HG02885 (cell line): Measurements from ENCODE around the gene CHD9NB.
"Not testable (repeated sequence)": the region's sequence is repeated elsewhere in the genome, so short reads cannot be mapped to it uniquely, and the experiment has no call there.

Source experiments
- ATAC-seq: cut with Tn5 transposase; IDR thresholded peaks from one replicate; pipeline ENCODE4 v1.9.1; 2021; ENCODE audit warnings: mild to moderate bottlenecking; ENCODE audit not compliant: unreplicated experiment, poor library complexity

The CHD9NB gene

GRCh38 chr16:53084746-53085334 lies 32.1 kb upstream of the CHD9NB start:
- ATAC-seq: no peak

DNA sequence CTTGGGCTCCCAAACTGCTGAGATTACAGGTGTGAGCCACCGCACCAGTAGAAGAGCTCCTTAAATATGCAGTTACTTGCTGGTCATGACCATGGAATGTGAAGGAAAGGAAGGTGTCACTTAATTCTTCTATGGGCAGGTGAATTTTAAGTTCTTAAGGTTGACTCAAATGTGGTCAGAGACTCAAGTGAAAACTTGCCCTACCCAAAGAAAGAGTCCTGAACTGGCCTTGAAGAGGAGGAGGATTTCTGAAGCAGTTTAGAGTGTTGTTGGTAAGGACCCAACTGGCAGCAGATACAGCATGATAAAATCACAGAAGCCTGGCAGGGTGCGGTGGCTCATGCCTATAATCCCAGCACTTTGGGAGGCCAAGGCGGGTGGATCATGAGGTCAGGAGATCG lies 31.4 kb upstream of the CHD9NB start:
- ATAC-seq: no peak

GRCh38 chr16:53083119-53083518 lies 30.4 kb upstream of the CHD9NB start:
- no peak for ATAC-seq

DNA sequence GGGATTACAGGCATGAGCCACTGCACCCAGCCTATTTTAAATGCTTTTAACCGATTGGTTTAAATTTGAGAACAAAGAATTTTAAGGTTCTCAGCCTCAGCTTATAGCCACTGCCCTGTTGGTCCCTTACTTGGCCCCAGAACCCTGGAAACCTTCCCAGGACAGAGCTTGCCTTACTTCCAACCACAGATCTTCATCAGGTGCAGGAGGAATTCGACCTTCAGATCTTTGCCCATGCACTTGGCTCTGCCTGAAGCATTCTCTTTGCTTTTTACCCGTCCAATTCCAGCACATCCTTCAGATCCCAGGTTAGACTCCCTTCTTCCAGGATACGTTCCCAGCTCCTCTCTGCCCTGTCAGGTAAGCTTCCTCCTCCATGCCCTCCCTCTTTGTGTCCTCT lies 29.8 kb upstream of the CHD9NB start:
- ATAC-seq: no peak

GRCh38 chr16:53081686-53082407 lies 29.1 kb upstream of the CHD9NB start:
- no peak for ATAC-seq

GRCh38 chr16:53081032-53081424 lies 28.3 kb upstream of the CHD9NB start:
- ATAC-seq: no peak

- ATAC-seq: no peak
Observed at GRCh38 chr16:53080345-53081031, 27.8 kb upstream of the CHD9NB start.

DNA sequence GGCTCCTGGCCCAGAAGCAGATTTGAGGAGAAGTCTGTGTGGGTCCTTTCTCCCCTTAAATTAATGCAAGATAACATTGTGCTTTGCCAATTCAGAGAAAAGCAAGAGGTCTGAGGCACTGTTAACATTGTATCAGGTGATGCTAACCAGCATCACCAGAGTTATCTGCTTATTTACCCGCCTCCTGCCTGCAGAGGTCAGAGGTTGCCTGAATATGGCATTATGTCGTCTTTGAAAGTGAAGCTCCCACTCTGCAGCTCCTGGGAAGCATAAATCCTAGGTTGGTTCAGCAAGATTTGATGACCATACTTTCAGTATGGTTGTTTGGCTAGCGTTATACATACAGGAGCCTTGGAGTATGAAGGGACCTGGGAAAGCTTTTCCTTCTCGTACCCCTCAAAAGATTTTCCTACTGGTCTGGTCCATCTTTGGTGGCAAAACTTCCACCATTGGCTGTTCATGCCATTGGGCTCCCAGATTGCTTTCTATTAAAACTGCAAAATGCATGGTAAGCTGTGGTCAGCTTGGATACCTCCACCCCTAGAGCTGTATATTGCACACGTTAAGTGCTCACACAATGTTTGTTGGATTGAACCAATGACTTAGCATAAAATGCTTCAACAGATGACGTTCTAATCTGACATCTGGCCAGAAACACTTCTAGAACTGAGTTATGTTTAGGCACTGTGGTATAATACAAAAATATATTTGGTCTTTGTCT lies 26.2 kb upstream of the CHD9NB start:
- no peak for ATAC-seq

GRCh38 chr16:53078247-53078646 lies 25.6 kb upstream of the CHD9NB start:
- no peak for ATAC-seq

- not testable (repeated sequence) for ATAC-seq
Observed at GRCh38 chr16:53075461-53075860, 22.8 kb upstream of the CHD9NB start.

GRCh38 chr16:53074296-53074695 lies 21.6 kb upstream of the CHD9NB start:
- ATAC-seq: not testable (repeated sequence)

DNA sequence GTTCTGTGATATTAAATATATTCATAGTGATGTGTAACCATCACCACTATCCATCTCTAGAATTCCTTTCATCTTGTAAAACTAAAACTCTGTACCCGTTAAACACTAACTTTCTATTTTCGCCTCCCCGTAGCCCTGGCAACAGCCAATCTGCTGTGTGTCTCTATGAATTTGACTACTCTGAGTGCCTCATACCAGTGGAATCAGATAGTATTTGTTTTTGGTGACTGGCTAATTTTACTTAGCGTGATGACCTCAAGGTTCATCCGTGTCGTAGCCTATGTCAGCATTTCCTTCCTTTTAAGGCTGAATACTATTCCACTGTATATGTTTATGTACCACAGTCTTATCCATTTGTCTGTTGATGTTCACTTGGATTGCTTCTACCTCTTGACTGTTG lies 20.3 kb upstream of the CHD9NB start:
- no peak for ATAC-seq

DNA sequence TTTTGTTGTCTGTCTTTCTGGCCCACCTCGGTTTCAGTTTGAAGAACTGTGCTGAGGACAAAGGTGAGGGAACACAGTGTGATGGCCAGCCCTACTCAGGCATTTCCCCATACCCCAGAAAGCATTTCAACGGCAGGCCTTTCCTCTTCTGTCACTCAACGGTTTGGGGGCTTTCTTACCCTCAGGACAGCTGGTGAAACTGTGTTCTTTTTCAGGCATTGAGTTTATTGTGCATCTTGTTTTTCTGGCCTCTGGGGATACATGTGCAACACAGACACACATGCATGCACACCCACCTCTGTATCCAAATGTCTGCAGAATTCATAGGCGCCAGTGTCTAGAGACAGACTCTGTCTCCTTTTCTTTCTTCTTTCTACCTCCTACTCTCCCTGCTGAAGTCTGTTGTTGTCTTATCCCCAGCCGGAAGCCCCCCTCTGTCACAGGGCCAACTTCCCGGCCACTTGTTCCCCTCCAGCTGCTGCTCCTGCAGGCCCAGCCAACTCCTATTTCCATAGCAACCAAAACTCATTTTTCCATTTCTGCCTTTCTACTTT lies 19.1 kb upstream of the CHD9NB start:
- ATAC-seq: peak; percentile 64

GRCh38 chr16:53069772-53070171 lies 17.1 kb upstream of the CHD9NB start:
- ATAC-seq: no peak

DNA sequence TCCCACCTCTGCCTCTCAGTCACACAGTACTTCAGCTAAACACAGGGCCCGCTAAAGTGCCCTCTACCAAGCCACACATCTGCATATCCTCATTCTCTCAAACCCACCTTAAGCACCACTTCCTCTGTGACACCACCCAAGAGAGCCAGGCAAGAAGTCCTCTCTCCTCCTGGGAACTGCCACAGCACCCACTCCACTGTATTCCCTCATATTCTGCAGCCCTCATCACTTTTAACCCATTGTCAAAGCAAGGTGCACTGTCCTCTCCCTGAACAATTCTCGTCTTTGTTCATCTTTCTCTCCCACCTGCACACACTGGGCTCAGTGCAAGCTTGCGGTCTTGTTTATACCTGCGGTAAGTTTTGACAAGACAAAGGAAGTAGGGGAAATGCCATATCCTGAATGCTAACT lies 15.7 kb upstream of the CHD9NB start:
- ATAC-seq: peak; percentile 58

DNA sequence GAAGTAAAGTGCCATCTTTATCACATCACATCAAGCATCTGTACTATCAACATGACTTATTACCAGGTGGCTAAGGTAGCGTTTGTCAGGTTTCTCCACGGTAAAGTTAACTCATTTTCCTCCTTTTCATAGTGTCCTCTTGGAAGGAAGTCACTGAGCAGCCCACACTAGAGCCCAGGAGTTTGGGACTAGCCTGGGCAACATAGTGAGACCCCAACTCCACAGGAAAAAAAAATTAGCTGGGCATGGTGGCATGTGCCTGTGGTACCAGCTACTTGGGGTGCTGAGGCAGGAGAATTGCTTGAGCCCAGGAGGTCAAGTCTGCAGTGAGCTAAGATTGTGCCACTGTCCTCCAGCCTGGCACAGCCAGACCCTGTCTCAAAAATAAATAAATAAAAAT lies 15.0 kb upstream of the CHD9NB start:
- ATAC-seq: no peak

DNA sequence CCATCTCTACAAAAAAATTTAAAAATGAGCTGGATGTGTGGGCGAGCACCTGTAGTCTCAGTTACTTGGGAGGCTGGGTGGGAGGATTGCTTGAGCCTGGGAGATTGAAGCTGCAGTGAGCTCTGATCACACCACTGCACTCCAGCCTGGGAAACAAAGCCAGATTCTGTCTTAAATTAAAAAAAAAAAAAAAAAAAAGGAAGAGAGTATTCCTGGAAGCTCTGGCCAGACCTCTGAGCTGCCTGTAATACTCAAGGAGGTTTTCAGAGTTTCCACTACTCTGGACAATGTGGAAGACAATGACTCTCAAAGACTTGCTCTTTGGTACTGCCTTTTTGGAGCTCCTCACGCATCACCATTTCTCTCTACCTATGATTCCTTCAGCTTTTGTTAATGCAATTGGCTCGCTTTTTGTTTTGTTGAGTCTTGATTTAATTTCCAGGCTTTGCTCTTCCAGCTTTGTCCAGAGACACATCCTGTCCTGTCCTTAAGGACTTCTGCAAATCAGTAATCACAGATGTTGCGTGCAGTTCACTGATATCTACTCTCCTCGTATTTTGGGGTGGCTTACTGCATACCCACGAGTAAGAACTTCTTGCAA lies 12.9 kb upstream of the CHD9NB start:
- ATAC-seq: no peak

DNA sequence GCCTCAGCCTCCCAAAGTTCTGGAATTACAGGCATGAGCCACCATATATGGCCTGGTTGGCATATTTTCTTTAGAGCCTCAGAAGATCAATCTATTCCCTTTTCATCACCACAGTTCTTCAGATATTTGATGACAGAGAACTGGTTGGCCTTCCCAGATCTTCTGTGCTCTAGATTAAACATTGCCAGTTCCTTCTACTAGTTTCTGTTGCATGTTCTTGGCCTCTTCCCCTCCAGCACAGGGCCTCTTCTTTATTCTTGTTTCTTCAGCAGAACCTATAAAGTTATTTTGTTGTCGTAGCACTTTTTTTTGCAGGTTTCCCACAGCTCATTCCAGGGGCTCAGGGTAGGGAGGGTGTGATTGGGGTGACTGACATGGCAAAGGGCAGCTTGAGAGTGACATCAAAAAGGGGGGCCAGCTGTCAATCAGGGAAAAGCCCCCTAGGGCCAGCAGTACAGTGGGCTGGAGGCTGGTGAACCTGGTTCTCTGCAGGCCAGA lies 11.4 kb upstream of the CHD9NB start:
- no peak for ATAC-seq

GRCh38 chr16:53061701-53062159 lies 9.0 kb upstream of the CHD9NB start:
- ATAC-seq: peak; percentile 83

- peak; percentile 21 for ATAC-seq
Observed at GRCh38 chr16:53061256-53061655, 8.6 kb upstream of the CHD9NB start.
